Measurements from ENCODE around the gene KAT2B.

- no peak for TF ChIP-seq CTCF (IDR thresholded peaks at IDR 0.05)
- no peak for TF ChIP-seq ZFX (IDR thresholded peaks at IDR 0.05; ENCODE audit: borderline replicate concordance)
These were observed 145.7 kb downstream of the KAT2B start, which contains the start of gene SGO1 for GRCh38 chr3:20185679-20186599.
